HepG2 (cell line): Measurements from ENCODE around the gene MYCBP2. TPM values are rescaled to one million over a fixed set of nuclear protein-coding genes. Genes with fewer than 3 reads are reported as not detected.

Experiments used
- EHMT2 ChIP-seq: fragments of 200-600 bp; sonication (generic); IDR thresholded peaks from 2 replicates; pipeline ENCODE4 v1.7.0; 2017; ENCODE audit warnings: antibody characterized with exemption, low read depth, low read length, borderline replicate concordance
- ZBTB1 ChIP-seq: sonication (generic); formaldehyde crosslinking; IDR thresholded peaks from 2 replicates; pipeline ENCODE4 v1.4.0; 2020; ENCODE audit warnings: missing genetic modification reagents, borderline replicate concordance
- ZNF296 ChIP-seq: sonication (generic); formaldehyde crosslinking; conservative IDR thresholded peaks from 2 replicates; pipeline ENCODE4 v1.5.0; 2020; ENCODE audit warnings: mild to moderate bottlenecking, missing genetic modification reagents
- polyA plus RNA-seq, 8 experiments: library from polyadenylated mRNA; depleted of rRNA in 3 of 8; stranded (reverse) in 7 of 8; unstranded in 1 of 8; fragments of >200 nt; fragmentation: Illumina TruSeq in 4 of 8; extraction: Trizol in 4 of 8; gene quantifications; 2 replicates each; pipeline versions ENCODE4 v1.2.1 to v1.2.3, GENCODE V29; 2011 to 2016; ENCODE audit warnings: low read depth in 4 of 8, missing spikeins in 1 of 8, mixed read lengths in 1 of 8; ENCODE audit not compliant: insufficient read depth in 1 of 8
- total RNA-seq, 5 experiments: library from RNA; depleted of rRNA; stranded (reverse); fragments of >200 nt; fragmentation: Illumina TruSeq; extraction: Trizol; gene quantifications; 2 replicates each; pipeline ENCODE4 v1.2.3, GENCODE V29; 2016; ENCODE audit warnings: low read depth in 1 of 5
- TF ChIP-seq, protein P1 (sequence below): sonication (generic); formaldehyde crosslinking; IDR thresholded peaks from 2 replicates; pipeline ENCODE4 v1.4.0; 2020; ENCODE audit warnings: mild to moderate bottlenecking, missing genetic modification reagents
- TF ChIP-seq, protein P2 (sequence below): IDR thresholded peaks from 2 replicates; pipeline ENCODE4 v1.6.1; 2016; ENCODE audit warnings: mild to moderate bottlenecking

The MYCBP2 gene
- total and polyA plus RNA-seq, 2 of the 13 experiments (the other 11 are each of a cell fraction or from before 2014, with no cell fraction given), result 16.3 to 35.3 TPM

DNA sequence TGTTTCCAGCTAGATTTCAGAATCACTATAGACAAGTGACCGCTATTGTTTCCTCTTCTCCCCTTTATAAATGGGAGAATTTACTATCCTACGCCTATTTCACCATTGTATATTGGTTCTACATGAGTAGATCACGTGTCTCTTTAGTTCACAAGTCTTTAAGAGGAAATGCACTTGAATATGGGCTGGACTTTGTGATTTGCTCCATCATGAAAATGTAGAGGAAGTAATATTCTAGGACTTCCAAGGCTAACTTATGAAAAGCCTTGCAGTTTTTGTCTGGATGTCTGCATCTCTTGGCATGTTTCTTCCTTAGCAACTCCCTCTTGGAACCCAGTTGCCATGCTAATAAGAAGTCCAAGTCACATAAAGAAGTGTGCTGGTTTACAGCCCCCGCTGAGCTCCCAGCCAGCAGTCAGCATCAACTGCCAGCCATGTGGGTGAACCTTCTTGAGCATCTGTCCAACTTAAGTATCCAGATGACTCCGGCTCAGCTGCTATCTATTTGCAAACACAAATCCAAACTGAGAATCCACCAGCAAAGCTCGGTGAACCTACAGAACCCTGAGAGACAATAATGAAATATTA, 295.1 kb downstream of the MYCBP2 start (continued):
- TF ChIP-seq, protein P1, sequence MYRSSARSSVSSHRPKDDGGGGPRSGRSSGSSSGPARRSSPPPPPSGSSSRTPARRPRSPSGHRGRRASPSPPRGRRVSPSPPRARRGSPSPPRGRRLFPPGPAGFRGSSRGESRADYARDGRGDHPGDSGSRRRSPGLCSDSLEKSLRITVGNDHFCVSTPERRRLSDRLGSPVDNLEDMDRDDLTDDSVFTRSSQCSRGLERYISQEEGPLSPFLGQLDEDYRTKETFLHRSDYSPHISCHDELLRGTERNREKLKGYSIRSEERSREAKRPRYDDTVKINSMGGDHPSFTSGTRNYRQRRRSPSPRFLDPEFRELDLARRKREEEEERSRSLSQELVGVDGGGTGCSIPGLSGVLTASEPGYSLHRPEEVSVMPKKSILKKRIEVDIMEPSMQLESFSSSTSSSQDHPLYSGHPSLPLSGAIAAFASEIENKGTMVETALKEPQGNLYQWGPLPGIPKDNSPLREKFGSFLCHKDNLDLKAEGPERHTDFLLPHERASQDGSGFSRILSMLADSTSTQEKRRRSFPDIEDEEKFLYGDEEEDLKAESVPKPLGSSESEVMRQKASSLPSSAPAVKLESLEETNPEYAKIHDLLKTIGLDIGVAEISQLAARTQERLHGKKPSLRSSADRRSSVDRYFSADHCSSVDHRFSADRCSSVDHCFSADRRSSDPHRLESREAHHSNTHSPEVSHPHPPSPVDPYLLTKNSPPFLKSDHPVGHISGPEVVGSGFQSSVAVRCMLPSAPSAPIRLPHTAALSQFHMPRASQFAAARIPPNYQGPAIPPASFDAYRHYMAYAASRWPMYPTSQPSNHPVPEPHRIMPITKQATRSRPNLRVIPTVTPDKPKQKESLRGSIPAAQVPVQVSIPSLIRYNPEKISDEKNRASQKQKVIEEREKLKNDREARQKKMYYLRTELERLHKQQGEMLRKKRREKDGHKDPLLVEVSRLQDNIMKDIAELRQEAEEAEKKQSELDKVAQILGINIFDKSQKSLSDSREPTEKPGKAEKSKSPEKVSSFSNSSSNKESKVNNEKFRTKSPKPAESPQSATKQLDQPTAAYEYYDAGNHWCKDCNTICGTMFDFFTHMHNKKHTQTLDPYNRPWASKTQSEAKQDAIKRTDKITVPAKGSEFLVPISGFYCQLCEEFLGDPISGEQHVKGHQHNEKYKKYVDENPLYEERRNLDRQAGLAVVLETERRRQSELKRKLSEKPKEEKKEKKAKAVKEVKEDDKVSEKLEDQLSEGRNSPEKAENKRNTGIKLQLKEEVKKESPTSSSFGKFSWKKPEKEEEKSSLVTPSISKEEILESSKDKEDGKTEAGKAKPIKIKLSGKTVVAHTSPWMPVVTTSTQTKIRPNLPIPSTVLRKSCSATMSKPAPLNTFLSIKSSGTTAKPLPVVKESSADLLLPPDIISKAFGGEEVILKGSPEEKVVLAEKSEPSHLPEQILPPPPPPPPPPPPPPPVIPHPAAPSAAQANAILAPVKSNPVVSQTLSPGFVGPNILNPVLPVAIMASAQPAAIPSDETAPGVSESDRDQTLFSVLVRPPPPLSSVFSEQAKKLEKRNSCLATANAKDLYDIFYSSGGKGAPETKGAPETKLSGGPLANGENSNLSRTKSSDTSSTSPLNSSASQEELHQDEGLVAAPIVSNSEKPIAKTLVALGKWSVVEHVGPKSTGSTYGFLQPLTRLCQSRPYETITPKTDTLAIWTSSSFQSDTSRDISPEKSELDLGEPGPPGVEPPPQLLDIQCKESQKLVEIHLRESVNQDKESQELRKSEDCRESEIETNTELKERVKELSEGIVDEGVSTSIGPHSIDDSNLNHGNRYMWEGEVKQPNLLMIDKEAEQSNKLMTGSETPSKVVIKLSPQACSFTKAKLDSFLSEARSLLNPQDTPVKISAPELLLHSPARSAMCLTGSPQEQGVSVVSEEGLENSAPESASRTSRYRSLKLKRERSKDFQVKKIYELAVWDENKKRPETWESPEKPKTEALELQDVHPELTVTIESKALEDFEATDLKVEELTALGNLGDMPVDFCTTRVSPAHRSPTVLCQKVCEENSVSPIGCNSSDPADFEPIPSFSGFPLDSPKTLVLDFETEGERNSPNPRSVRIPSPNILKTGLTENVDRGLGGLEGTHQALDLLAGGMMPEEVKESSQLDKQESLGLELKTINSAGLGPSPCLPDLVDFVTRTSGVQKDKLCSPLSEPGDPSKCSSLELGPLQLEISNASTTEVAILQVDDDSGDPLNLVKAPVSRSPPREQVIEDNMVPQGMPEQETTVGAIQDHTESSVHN, result no peak
- TF ChIP-seq, protein P2, sequence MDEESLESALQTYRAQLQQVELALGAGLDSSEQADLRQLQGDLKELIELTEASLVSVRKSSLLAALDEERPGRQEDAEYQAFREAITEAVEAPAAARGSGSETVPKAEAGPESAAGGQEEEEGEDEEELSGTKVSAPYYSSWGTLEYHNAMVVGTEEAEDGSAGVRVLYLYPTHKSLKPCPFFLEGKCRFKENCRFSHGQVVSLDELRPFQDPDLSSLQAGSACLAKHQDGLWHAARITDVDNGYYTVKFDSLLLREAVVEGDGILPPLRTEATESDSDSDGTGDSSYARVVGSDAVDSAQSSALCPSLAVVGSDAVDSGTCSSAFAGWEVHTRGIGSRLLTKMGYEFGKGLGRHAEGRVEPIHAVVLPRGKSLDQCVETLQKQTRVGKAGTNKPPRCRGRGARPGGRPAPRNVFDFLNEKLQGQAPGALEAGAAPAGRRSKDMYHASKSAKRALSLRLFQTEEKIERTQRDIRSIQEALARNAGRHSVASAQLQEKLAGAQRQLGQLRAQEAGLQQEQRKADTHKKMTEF, result no peak
- TF ChIP-seq ZNF296 (CRISPR knock-in tag), result no peak
- no peak for TF ChIP-seq EHMT2
- no peak for TF ChIP-seq ZBTB1 (CRISPR knock-in tag)
